Esophagus squamous epithelium (tissue), 5 donors: ENCODE measurements around the gene TBC1D17. TPM values are rescaled to one million over a fixed set of nuclear protein-coding genes. Genes with fewer than 3 reads are reported as not detected.

Experiments used
- DNase-seq: peaks from one replicate; lab custom pipeline; 2025; lab: John Stamatoyannopoulos, UW
- H3K27ac ChIP-seq, 4 donors: fragments of 200-600 bp; sonication (generic); one replicate each; pipeline ENCODE4 v1.5.1; 2016 to 2019; ENCODE audit warnings: mild to moderate bottlenecking in 1 of 4
- H3K27me3 ChIP-seq, 4 donors: fragments of 200-600 bp; sonication (generic); 1 replicate in 3 of 4; 2 replicates in 1 of 4; pipeline versions ENCODE4 v1.5.1 to v1.6.0; 2017 to 2021; ENCODE audit warnings: antibody characterized with exemption in 1 of 4
- H3K36me3 ChIP-seq, 3 donors: fragments of 200-600 bp; sonication (generic); one replicate each; pipeline ENCODE4 v1.5.1; 2016 to 2019
- H3K4me1 ChIP-seq, 3 donors: fragments of 200-600 bp; sonication (generic); one replicate each; pipeline ENCODE4 v1.5.1; 2017 to 2019
- H3K4me3 ChIP-seq, 4 donors: fragments of 200-600 bp; sonication (generic); 1 replicate in 3 of 4; 2 replicates in 1 of 4; pipeline ENCODE4 v1.5.1; 2016 to 2019; ENCODE audit warnings: mild to moderate bottlenecking in 2 of 4, moderate library complexity in 1 of 4
- H3K9me3 ChIP-seq, 3 donors: fragments of 200-600 bp; sonication (generic); one replicate each; pipeline ENCODE4 v1.5.1; 2016 to 2019
- CTCF ChIP-seq, 6 experiments: fragments of 450-650 bp in 4 of 6; fragments of 200-600 bp in 2 of 6; sonication (generic) in 2 of 6; IDR thresholded peaks; one replicate each; pipeline ENCODE4 v1.5.1; 2016 to 2019; ENCODE audit warnings: antibody characterized with exemption in 6 of 6, mild to moderate bottlenecking in 4 of 6, moderate library complexity in 4 of 6
- POLR2A ChIP-seq, 4 donors: fragments of 450-650 bp; IDR thresholded peaks; one replicate each; pipeline ENCODE4 v1.6.1; 2017; ENCODE audit warnings: antibody characterized with exemption in 4 of 4, mild to moderate bottlenecking in 4 of 4, moderate library complexity in 3 of 4
- WGBS, 2 donors: methylation state at CpG; one replicate each; pipeline ENCODE4 v1.1.5; 2018; 5-methylcytosine and 5-hydroxymethylcytosine counted together
- intact Hi-C: fragments of 100-400 bp; cut with DNase I; formaldehyde crosslinking; loops from one replicate; pipeline ENCODE4 v1.15.0; 2022
- total RNA-seq, 4 donors: library from RNA; depleted of rRNA; stranded (reverse); fragments of >200 nt; gene quantifications; one replicate each; pipeline ENCODE4 v1.1.0, GENCODE V29; 2016
- donor health status: DM: yes; HTN: yes; CAD: no.

TBC1D17 gene
- total RNA-seq, 4 donors from 2014 or later, result 6.7 to 25.9 (median 16.9) TPM

DNA sequence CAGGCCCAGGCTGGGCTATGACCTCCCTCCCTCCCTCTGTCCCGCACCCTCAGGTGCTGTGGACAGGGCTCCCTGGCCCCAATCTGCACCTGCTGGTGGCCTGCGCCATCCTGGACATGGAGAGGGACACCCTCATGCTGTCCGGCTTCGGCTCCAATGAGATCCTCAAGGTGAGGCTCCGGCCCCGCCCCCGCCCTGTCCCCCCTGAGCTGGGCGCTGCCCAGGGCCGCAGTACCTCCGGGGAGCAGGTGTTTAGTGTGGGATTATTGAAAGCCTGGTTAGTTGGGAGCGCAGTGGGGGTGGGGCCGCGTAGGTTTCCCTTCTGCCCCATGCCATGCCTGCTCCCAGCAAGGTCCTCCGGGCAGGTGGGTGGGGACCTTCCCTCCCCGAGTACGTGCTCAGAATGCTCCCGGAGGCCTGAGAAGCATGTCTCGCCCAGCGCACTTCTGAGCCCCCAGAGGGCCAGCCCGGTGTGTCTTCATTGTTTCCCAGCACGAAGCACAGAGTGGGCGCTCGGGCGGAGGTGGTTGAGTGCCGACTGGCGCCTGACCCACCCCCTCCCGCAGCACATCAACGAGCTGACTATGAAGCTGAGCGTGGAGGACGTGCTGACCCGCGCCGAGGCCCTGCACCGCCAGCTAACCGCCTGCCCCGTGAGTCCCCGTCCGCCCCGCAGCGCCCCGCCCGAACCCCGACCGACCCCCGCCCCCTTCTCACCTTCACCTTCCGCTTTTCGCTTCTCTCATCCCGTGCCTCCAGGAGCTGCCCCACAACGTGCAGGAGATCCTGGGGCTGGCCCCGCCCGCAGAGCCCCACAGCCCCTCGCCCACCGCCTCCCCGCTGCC is 10.4 kb downstream of the TBC1D17 start:
- TF ChIP-seq POLR2A (IDR thresholded peaks at IDR 0.05) (no peak), CTCF (IDR thresholded peaks at IDR 0.05) (no peak)
- no peak overlapping the region for H3K27ac ChIP-seq
- intact Hi-C loops, result no loop called here
- H3K4me1 ChIP-seq, result peaks cover 10 to 31% (median 11%) of the 10 kb centered on the region in 3 donors
- H3K27me3 ChIP-seq, result peaks cover 0 to 21% (median 0%) of the 10 kb centered on the region in 4 donors
- H3K4me3 ChIP-seq, result no peak overlapping the region
- no peak for DNase-seq
- 74 to 88% methylated on average over 19 to 21 of the region's 54 CpGs for WGBS, 2 donors
- H3K36me3 ChIP-seq, result peaks cover 20 to 58% (median 23%) of the 10 kb centered on the region in 3 donors
- H3K9me3 ChIP-seq, result peaks cover 0 to 1% (median 0%) of the 10 kb centered on the region in 3 donors

GRCh38 chr19:49888510-49888824 is 11.0 kb downstream of the TBC1D17 start:
- intact Hi-C loops, result no loop called here
- Histone ChIP-seq H3K27me3 (peaks cover 0 to 21% (median 0%) of the 10 kb centered on the region in 4 donors), H3K4me3 (no peak overlapping the region), H3K9me3 (no peaks in the 10 kb centered on the region), H3K4me1 (peaks cover 10 to 31% (median 11%) of the 10 kb centered on the region in 3 donors), H3K27ac (no peak overlapping the region), H3K36me3 (peaks cover 15 to 52% (median 17%) of the 10 kb centered on the region in 3 donors)
- TF ChIP-seq POLR2A (IDR thresholded peaks at IDR 0.05), result no peak
- TF ChIP-seq CTCF (IDR thresholded peaks at IDR 0.05), result no peak
- 100% methylated on average over 3 of the region's 18 CpGs for WGBS, 2 donors
- DNase-seq, result no peak

- DNase-seq, result no peak
- Histone ChIP-seq H3K27me3 (peaks cover 0 to 21% (median 0%) of the 10 kb centered on the region in 4 donors), H3K36me3 (peaks cover 8 to 45% (median 10%) of the 10 kb centered on the region in 3 donors), H3K4me1 (peaks cover 10 to 31% (median 11%) of the 10 kb centered on the region in 3 donors), H3K9me3 (no peaks in the 10 kb centered on the region), H3K27ac (no peak overlapping the region), H3K4me3 (no peak overlapping the region)
- 84 to 100% methylated on average over 7 to 11 of the region's 23 CpGs for WGBS, 2 donors
- no peak for TF ChIP-seq POLR2A (IDR thresholded peaks at IDR 0.05)
- no peak for TF ChIP-seq CTCF (IDR thresholded peaks at IDR 0.05)
- intact Hi-C loops, result no loop called here
Observed at GRCh38 chr19:49889038-49889686, 11.7 kb downstream of the TBC1D17 start.

GRCh38 chr19:49889687-49890348 is 12.3 kb downstream of the TBC1D17 start:
- peaks cover 0 to 21% (median 0%) of the 10 kb centered on the region in 4 donors for H3K27me3 ChIP-seq
- no peaks in the 10 kb centered on the region for H3K9me3 ChIP-seq
- WGBS, 2 donors, result 30 to 73% methylated on average over 21 to 36 of the region's 71 CpGs
- H3K36me3 ChIP-seq, result peaks cover 1 to 39% (median 4%) of the 10 kb centered on the region in 3 donors
- intact Hi-C loops, result no loop called here
- peak overlapping the region; percentile 7 to 61 (median 38) for H3K4me3 ChIP-seq
- TF ChIP-seq CTCF (IDR thresholded peaks at IDR 0.05), result peak; percentile 68 to 84 (median 74)
- TF ChIP-seq POLR2A (IDR thresholded peaks at IDR 0.05), result no peak
- DNase-seq, result no peak
- peak overlapping the region in 1 of 4 donors; percentile 27 for H3K27ac ChIP-seq
- peaks cover 10 to 31% (median 11%) of the 10 kb centered on the region in 3 donors for H3K4me1 ChIP-seq
